ENCODE results near the gene UBE2E3.
"Not testable (repeated sequence)": the region's sequence is repeated elsewhere in the genome, so short reads cannot be mapped to it uniquely, and the experiment has no call there.

Gene UBE2E3

GRCh38 chr2:181037922-181038321 is 57.5 kb downstream of the UBE2E3 start:
- in situ Hi-C loops (cut with HindIII; ENCODE audit: low pct_ligation_motif_present, low sequenced_read_pairs): no loop called here
- H3K36me3 ChIP-seq (replicated peaks): no peaks in the 10 kb centered on the region
- peak overlapping the region; percentile 32 for H3K27ac ChIP-seq
- TF ChIP-seq CTCF (IDR thresholded peaks at IDR 0.05; ENCODE audit: low read depth, low read length, missing control alignments): no peak
- DNase-seq: peak; percentile 67
- H3K4me3 ChIP-seq (ENCODE audit: low read depth, low read length): no peak overlapping the region
- H3K27me3 ChIP-seq (replicated peaks): no peaks in the 10 kb centered on the region

GRCh38 chr2:181038796-181039195 is 58.4 kb downstream of the UBE2E3 start:
- in situ Hi-C loops (cut with HindIII; ENCODE audit: low pct_ligation_motif_present, low sequenced_read_pairs): no loop called here
- Histone ChIP-seq H3K27me3 (replicated peaks) (no peaks in the 10 kb centered on the region), H3K36me3 (replicated peaks) (no peaks in the 10 kb centered on the region), H3K27ac (no peak overlapping the region), H3K4me3 (ENCODE audit: low read depth, low read length) (no peak overlapping the region)
- no peak for DNase-seq
- no peak for TF ChIP-seq CTCF (IDR thresholded peaks at IDR 0.05; ENCODE audit: low read depth, low read length, missing control alignments)

- DNase-seq; in situ Hi-C loops (cut with HindIII; ENCODE audit: low pct_ligation_motif_present, low sequenced_read_pairs): not testable (repeated sequence)
These were observed 60.4 kb downstream of the UBE2E3 start for GRCh38 chr2:181040839-181041238.

GRCh38 chr2:181041661-181042060 is 61.3 kb downstream of the UBE2E3 start:
- in situ Hi-C loops (cut with HindIII; ENCODE audit: low pct_ligation_motif_present, low sequenced_read_pairs): no loop called here
- Histone ChIP-seq H3K27me3 (replicated peaks) (no peaks in the 10 kb centered on the region), H3K4me3 (ENCODE audit: low read depth, low read length) (no peak overlapping the region), H3K27ac (no peak overlapping the region), H3K36me3 (replicated peaks) (no peaks in the 10 kb centered on the region)
- DNase-seq: no peak
- no peak for TF ChIP-seq CTCF (IDR thresholded peaks at IDR 0.05; ENCODE audit: low read depth, low read length, missing control alignments)

More at GRCh38 chr2:181040839-181041238, 60.4 kb downstream of the UBE2E3 start:
- H3K27me3 ChIP-seq (replicated peaks); H3K27ac ChIP-seq; H3K36me3 ChIP-seq (replicated peaks); H3K4me3 ChIP-seq (ENCODE audit: low read depth, low read length): not testable (repeated sequence)

GRCh38 chr2:181042706-181043105 is 62.3 kb downstream of the UBE2E3 start:
- H3K27me3 ChIP-seq (replicated peaks): no peaks in the 10 kb centered on the region
- no peak for TF ChIP-seq CTCF (IDR thresholded peaks at IDR 0.05; ENCODE audit: low read depth, low read length, missing control alignments)
- no peak overlapping the region for H3K4me3 ChIP-seq (ENCODE audit: low read depth, low read length)
- no peaks in the 10 kb centered on the region for H3K36me3 ChIP-seq (replicated peaks)
- no peak for DNase-seq
- H3K27ac ChIP-seq: no peak overlapping the region
- in situ Hi-C loops (cut with HindIII; ENCODE audit: low pct_ligation_motif_present, low sequenced_read_pairs): no loop called here

- no peak for DNase-seq
- in situ Hi-C loops (cut with HindIII; ENCODE audit: low pct_ligation_motif_present, low sequenced_read_pairs): no loop called here
- H3K4me3 ChIP-seq (ENCODE audit: low read depth, low read length): no peak overlapping the region
These were observed 66.4 kb downstream of the UBE2E3 start for GRCh38 chr2:181046833-181047232.

More at GRCh38 chr2:181046833-181047232, 66.4 kb downstream of the UBE2E3 start:
- Histone ChIP-seq H3K36me3 (replicated peaks) (no peaks in the 10 kb centered on the region), H3K27ac (no peak overlapping the region), H3K27me3 (replicated peaks) (no peaks in the 10 kb centered on the region)
- no peak for TF ChIP-seq CTCF (IDR thresholded peaks at IDR 0.05; ENCODE audit: low read depth, low read length, missing control alignments)

Data from brain microvascular endothelial cell (primary cell).